K562 (cell line): ENCODE data around the gene LY6G6D. TPM values are rescaled to one million over a fixed set of nuclear protein-coding genes. Genes with fewer than 3 reads are reported as not detected.

Experiments used
- AFF4 ChIP-seq: sonication (generic); formaldehyde crosslinking; IDR thresholded peaks from 2 replicates; pipeline ENCODE4 v1.8.0; 2023; ENCODE audit warnings: mild to moderate bottlenecking, missing genetic modification reagents
- E2F3 ChIP-seq: fragments of 250-450 bp; sonication (Bioruptor Pico); IDR thresholded peaks from 2 replicates; pipeline ENCODE4 v1.4.0; 2020; ENCODE audit warnings: mild to moderate bottlenecking
- ELF1 ChIP-seq: fragments of 200-800 bp; sonication (Bioruptor generic); IDR thresholded peaks from 2 replicates; pipeline ENCODE4 v1.6.1; 2016; ENCODE audit warnings: missing genetic modification characterization, missing compliant biosample characterization
- FOXJ3 ChIP-seq: sonication (generic); formaldehyde crosslinking; IDR thresholded peaks from 2 replicates; pipeline ENCODE4 v1.4.0; 2020; ENCODE audit warnings: mild to moderate bottlenecking, missing genetic modification reagents
- HOMEZ ChIP-seq: fragments of 250-450 bp; sonication (Bioruptor Pico); IDR thresholded peaks from 2 replicates; pipeline ENCODE4 v1.4.0; 2020; ENCODE audit warnings: mild to moderate bottlenecking, moderate library complexity
- KLF1 ChIP-seq: fragments of 450-650 bp; IDR thresholded peaks from 2 replicates; pipeline ENCODE4 v1.6.1; 2016; ENCODE audit warnings: missing genetic modification characterization, missing compliant biosample characterization
- KLF6 ChIP-seq: fragments of 250-450 bp; sonication (Bioruptor Pico); IDR thresholded peaks from 2 replicates; pipeline ENCODE4 v1.4.0; 2020; ENCODE audit warnings: mild to moderate bottlenecking, moderate library complexity, borderline replicate concordance
- MCM7 ChIP-seq, 2 experiments: fragments of 450-650 bp; IDR thresholded peaks; 2 replicates each; pipeline ENCODE4 v1.6.1; 2016 to 2018
- NKRF ChIP-seq: fragments of 450-650 bp; IDR thresholded peaks from 2 replicates; pipeline ENCODE4 v1.6.1; 2016; ENCODE audit warnings: borderline replicate concordance
- NR4A1 ChIP-seq, 2 experiments: fragments of 250-450 bp in 1 of 2; fragments of 450-650 bp in 1 of 2; sonication (Bioruptor Pico) in 1 of 2; IDR thresholded peaks; 2 replicates each; pipeline versions ENCODE4 v1.4.0 to v1.6.1; 2016 to 2020; ENCODE audit warnings: mild to moderate bottlenecking in 2 of 2, missing compliant biosample characterization in 1 of 2, missing genetic modification characterization in 1 of 2, moderate library complexity in 1 of 2
- PRPF4 ChIP-seq: fragments of 200-400 bp; formaldehyde crosslinking; IDR thresholded peaks from one replicate; pipeline ENCODE4 v1.6.1; 2017; ENCODE audit warnings: low read length, low read depth, mild to moderate bottlenecking; ENCODE audit not compliant: insufficient read depth, poor library complexity, severe bottlenecking
- RFX5 ChIP-seq: IDR thresholded peaks from 2 replicates; pipeline ENCODE4 v1.6.1; 2011; ENCODE audit warnings: low read depth, mild to moderate bottlenecking, improper control_type of control experiment, low read length
- SRSF7 ChIP-seq: fragments of 200-400 bp; formaldehyde crosslinking; optimal IDR thresholded peaks from 2 replicates; pipeline ENCODE3; 2017; ENCODE audit warnings: mild to moderate bottlenecking, low read depth, low read length
- STAG1 ChIP-seq: sonication (generic); formaldehyde crosslinking; IDR thresholded peaks from 2 replicates; pipeline ENCODE4 v1.5.0; 2020; ENCODE audit warnings: missing genetic modification reagents, borderline replicate concordance
- TEAD4 ChIP-seq, 2 experiments: sonication (generic) in 1 of 2; formaldehyde crosslinking in 1 of 2; IDR thresholded peaks; 2 replicates each; pipeline versions ENCODE4 v1.6.1 to v1.8.0; 2012 to 2022; ENCODE audit warnings: borderline replicate concordance in 1 of 2, inconsistent platforms in 1 of 2, low read length in 1 of 2, mild to moderate bottlenecking in 1 of 2, missing genetic modification reagents in 1 of 2
- TOE1 ChIP-seq, 2 experiments: fragments of 450-650 bp in 1 of 2; sonication (generic) in 1 of 2; formaldehyde crosslinking in 1 of 2; IDR thresholded peaks; 2 replicates each; pipeline versions ENCODE4 v1.7.1 to v1.8.0; 2016 to 2022; ENCODE audit warnings: borderline replicate concordance in 2 of 2, mild to moderate bottlenecking in 2 of 2, antibody characterized with exemption in 1 of 2, inconsistent platforms in 1 of 2, low read depth in 1 of 2, missing genetic modification reagents in 1 of 2, moderate library complexity in 1 of 2
- XRCC3 ChIP-seq: fragments of 450-650 bp; IDR thresholded peaks from 2 replicates; pipeline ENCODE4 v1.6.1; 2017; ENCODE audit warnings: mild to moderate bottlenecking, moderate library complexity
- ZNF184 ChIP-seq: sonication (generic); formaldehyde crosslinking; IDR thresholded peaks from 2 replicates; pipeline ENCODE4 v1.5.0; 2020; ENCODE audit warnings: missing genetic modification reagents
- ZNF584 ChIP-seq: fragments of 200-800 bp; sonication (Bioruptor generic); IDR thresholded peaks from 2 replicates; pipeline ENCODE4 v1.6.1; 2016; ENCODE audit warnings: low read depth, mild to moderate bottlenecking, missing genetic modification characterization, missing compliant biosample characterization
- polyA plus RNA-seq, 8 experiments: library from polyadenylated mRNA; depleted of rRNA in 4 of 8; stranded (reverse) in 5 of 8; unstranded in 3 of 8; fragments of >200 nt; fragmentation: Nextera tagmentation in 2 of 8; fragmentation: Illumina TruSeq in 1 of 8; extraction: Ambion mirVana in 2 of 8; extraction: Trizol in 1 of 8; gene quantifications; 2 replicates each; pipeline versions ENCODE4 v1.2.1 to v1.2.3, GENCODE V29; 2011 to 2014; ENCODE audit warnings: inconsistent platforms in 1 of 8, missing spikeins in 1 of 8
- total RNA-seq, 7 experiments: library from RNA; depleted of rRNA in 6 of 7; stranded (reverse); fragments of >200 nt in 6 of 7; fragmentation: Illumina TruSeq in 2 of 7; extraction: Trizol in 2 of 7; gene quantifications; 2 replicates each; pipeline versions ENCODE4 v1.2.1 to v1.2.3, GENCODE V29; 2011 to 2021; ENCODE audit warnings: low replicate concordance in 1 of 7

LY6G6D gene
- total and polyA plus RNA-seq, 9 of the 15 experiments (the other 6 are each of a cell fraction or from before 2014, with no cell fraction given) = 0.30 to 0.38 TPM; not detected in 7

GRCh38 chr6:31729515-31729978 is 14.4 kb downstream of the LY6G6D start (continued):
- TF ChIP-seq NKRF (peak; percentile 97), STAG1 (CRISPR knock-in tag) (no peak), FOXJ3 (CRISPR knock-in tag) (no peak), HOMEZ (no peak), ZNF584 (no peak), TOE1 (IDR thresholded peaks at IDR 0.05; ENCODE audit: borderline replicate concordance) (no peak), TOE1 (CRISPR knock-in tag; IDR thresholded peaks at IDR 0.05; ENCODE audit: borderline replicate concordance, low read depth) (no peak), E2F3 (CRISPR knock-in tag) (no peak; the same call in 1 of the 2 replicates), ELF1 (tag) (no peak), AFF4 (CRISPR knock-in tag) (no peak), RFX5 (no peak), SRSF7 (no peak), ZNF184 (CRISPR knock-in tag) (no peak), PRPF4 (no peak), MCM7 (IDR thresholded peaks at IDR 0.05) (peak in 1 of 2 experiments; percentile 78; a peak in 1 of 4 replicates), KLF1 (0 out of 2 replicates have a peak, but pooled peaks have one; percentile 46), NR4A1 (CRISPR knock-in tag; IDR thresholded peaks at IDR 0.05) (no peak; the same call in 1 of the 2 replicates), NR4A1 (tag; IDR thresholded peaks at IDR 0.05) (0 out of 2 replicates have a peak, but pooled peaks have one; percentile 48), XRCC3 (no peak), TEAD4 (IDR thresholded peaks at IDR 0.05; ENCODE audit: low read length) (peak; percentile 54), TEAD4 (CRISPR knock-in tag; IDR thresholded peaks at IDR 0.05; ENCODE audit: borderline replicate concordance) (peak; percentile 94; the same call in 1 of the 2 replicates), KLF6 (CRISPR knock-in tag) (peak; percentile 83; the same call in 1 of the 2 replicates)
